ENCODE data around the gene IPCEF1. TPM values are rescaled to one million over a fixed set of nuclear protein-coding genes. Genes with fewer than 3 reads are reported as not detected.

The IPCEF1 gene
- polyA plus RNA-seq, 3 donors = 14.7 to 29.7 (median 16.5) TPM

DNA sequence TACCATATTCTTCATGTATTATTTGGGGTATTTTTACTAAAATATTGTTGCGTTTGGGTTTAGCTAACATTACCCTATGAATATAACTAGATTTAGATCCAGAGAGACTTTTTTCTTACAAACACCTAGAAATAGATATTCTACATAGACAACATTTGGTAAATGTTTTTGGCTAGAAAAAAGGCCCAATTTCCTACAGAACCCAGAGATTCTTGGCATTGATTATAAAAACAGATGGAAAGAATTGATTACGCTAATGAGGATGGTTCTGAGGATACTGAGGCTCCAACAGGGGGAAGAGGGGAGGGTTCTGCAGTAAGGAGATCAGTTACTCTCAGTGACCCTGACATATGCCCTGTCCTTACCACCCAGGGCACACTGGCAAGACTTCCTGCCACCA lies 123.2 kb downstream of the IPCEF1 start:
- Mint-ChIP-seq H3K36me3 (peaks cover 31 to 55% of the 10 kb centered on the region in 2 donors), H3K4me3 (no peak overlapping the region), H3K27ac (peak overlapping the region in 4 of 7 donors; percentile 69 to 87 (median 84)), H3K27me3 (ENCODE audit: low read depth in 3 of 3) (peaks cover 0 to 2% (median 0%) of the 10 kb centered on the region in 3 donors), H3K4me1 (peaks cover 34% of the 10 kb centered on the region), H3K9me3 (peaks cover 0 to 3% (median 0%) of the 10 kb centered on the region in 7 donors)
- no CpG with 5 or more reads among the region's 2 CpGs for WGBS (ENCODE audit: insufficient coverage)
- Histone ChIP-seq H3K36me3 (replicated peaks in 1 of 2; ENCODE audit: control insufficient read depth in 1 of 2, insufficient read depth in 2 of 2, low read length in 2 of 2) (peaks cover 11 to 59% of the 10 kb centered on the region in 2 donors), H2AFZ (ENCODE audit: insufficient read depth, low read depth, low read length, poor library complexity, severe bottlenecking) (no peak overlapping the region), H3K27ac (ENCODE audit: low read depth in 1 of 2, low read length in 2 of 2) (peak overlapping the region; percentile 7 to 67), H3K9me3 (replicated peaks in 1 of 2; ENCODE audit: control insufficient read depth in 1 of 2, insufficient read depth in 1 of 2, low read length in 2 of 2) (no peaks in the 10 kb centered on the region), H3K4me2 (replicated peaks; ENCODE audit: extremely low read depth, low read length, poor library complexity, severe bottlenecking) (no peak overlapping the region), H3K4me3 (replicated peaks in 1 of 3; ENCODE audit: low read depth in 2 of 3, low read length in 3 of 3) (no peak overlapping the region), H3K79me2 (ENCODE audit: insufficient read depth, low read length) (peaks cover 45% of the 10 kb centered on the region), H3K27me3 (ENCODE audit: control insufficient read depth in 2 of 2, insufficient read depth in 2 of 2, low read length in 2 of 2) (no peaks in the 10 kb centered on the region), H3K9ac (ENCODE audit: insufficient read depth, low read length, poor library complexity, severe bottlenecking) (no peak overlapping the region), H4K20me1 (ENCODE audit: insufficient read depth, low read length) (peaks cover 49% of the 10 kb centered on the region), H3K4me1 (ENCODE audit: control insufficient read depth in 1 of 2, insufficient read depth in 2 of 2, low read length in 2 of 2) (peaks cover 20 to 38% of the 10 kb centered on the region in 2 donors)
- TF ChIP-seq, protein P1, sequence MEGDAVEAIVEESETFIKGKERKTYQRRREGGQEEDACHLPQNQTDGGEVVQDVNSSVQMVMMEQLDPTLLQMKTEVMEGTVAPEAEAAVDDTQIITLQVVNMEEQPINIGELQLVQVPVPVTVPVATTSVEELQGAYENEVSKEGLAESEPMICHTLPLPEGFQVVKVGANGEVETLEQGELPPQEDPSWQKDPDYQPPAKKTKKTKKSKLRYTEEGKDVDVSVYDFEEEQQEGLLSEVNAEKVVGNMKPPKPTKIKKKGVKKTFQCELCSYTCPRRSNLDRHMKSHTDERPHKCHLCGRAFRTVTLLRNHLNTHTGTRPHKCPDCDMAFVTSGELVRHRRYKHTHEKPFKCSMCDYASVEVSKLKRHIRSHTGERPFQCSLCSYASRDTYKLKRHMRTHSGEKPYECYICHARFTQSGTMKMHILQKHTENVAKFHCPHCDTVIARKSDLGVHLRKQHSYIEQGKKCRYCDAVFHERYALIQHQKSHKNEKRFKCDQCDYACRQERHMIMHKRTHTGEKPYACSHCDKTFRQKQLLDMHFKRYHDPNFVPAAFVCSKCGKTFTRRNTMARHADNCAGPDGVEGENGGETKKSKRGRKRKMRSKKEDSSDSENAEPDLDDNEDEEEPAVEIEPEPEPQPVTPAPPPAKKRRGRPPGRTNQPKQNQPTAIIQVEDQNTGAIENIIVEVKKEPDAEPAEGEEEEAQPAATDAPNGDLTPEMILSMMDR (IDR thresholded peaks at IDR 0.05) = no peak
- intact Hi-C loops (cut with micrococcal nuclease) = no loop called here
- DNase-seq = no peak

DNA sequence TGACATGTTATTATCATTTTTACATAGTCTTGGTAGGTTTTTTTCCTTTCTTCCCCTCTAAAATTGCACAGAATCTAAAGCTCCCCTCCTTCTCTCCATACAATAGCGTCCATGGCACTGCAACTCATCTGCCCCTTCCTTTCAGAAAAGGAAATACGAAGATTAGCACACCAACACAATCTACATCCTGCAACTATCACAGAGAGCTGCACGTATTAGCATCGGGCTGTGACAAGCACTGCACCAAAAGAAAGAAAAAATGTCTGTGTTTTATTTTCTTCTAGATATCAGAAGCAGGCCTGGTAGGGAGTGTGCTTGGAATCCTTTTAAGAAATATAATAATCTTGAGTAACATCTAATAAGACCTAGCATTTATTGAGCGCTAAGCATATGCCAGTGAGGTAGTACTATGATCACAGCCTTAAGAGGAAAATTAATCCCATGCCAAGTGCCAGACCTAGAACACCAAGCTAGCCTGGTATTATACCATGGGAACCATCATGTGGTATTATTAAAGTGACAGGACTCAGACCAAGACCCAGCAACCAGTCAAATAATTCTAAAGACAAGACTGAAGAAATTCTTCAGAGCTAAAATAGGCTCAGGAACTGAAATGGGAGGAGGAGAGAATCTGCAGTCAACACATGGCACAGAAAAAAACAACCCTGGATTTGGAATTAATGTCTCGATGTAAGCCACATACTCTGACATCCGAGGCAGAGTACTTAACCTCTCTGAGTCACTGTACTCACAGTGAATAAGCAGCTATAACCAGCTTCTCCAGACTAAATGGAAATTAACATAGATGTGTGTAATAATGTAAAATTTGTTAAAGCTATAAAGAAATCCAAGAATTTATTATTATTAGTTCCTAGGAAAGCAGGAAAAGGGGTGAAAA lies 124.3 kb downstream of the IPCEF1 start:
- H3K36me3 Mint-ChIP-seq = peaks cover 34 to 57% of the 10 kb centered on the region in 2 donors
- peaks cover 0 to 3% (median 0%) of the 10 kb centered on the region in 7 donors for H3K9me3 Mint-ChIP-seq
- no peak overlapping the region for H3K4me2 ChIP-seq (replicated peaks; ENCODE audit: extremely low read depth, low read length, poor library complexity, severe bottlenecking)
- H3K27me3 ChIP-seq (ENCODE audit: control insufficient read depth in 2 of 2, insufficient read depth in 2 of 2, low read length in 2 of 2) = no peaks in the 10 kb centered on the region
- peaks cover 0 to 2% (median 0%) of the 10 kb centered on the region in 3 donors for H3K27me3 Mint-ChIP-seq (ENCODE audit: low read depth in 3 of 3)
- no peak overlapping the region for H3K4me3 Mint-ChIP-seq
- peaks cover 11 to 61% of the 10 kb centered on the region in 2 donors for H3K36me3 ChIP-seq (replicated peaks in 1 of 2; ENCODE audit: control insufficient read depth in 1 of 2, insufficient read depth in 2 of 2, low read length in 2 of 2)
- H3K4me1 Mint-ChIP-seq = peaks cover 34% of the 10 kb centered on the region
- TF ChIP-seq, protein P1 (IDR thresholded peaks at IDR 0.05) = no peak
- H3K4me3 ChIP-seq (replicated peaks in 1 of 3; ENCODE audit: low read depth in 2 of 3, low read length in 3 of 3) = no peak overlapping the region
- peaks cover 51% of the 10 kb centered on the region for H3K79me2 ChIP-seq (ENCODE audit: insufficient read depth, low read length)
- no peak for DNase-seq
- H3K9me3 ChIP-seq (replicated peaks in 1 of 2; ENCODE audit: control insufficient read depth in 1 of 2, insufficient read depth in 1 of 2, low read length in 2 of 2) = no peaks in the 10 kb centered on the region
- H3K4me1 ChIP-seq (ENCODE audit: control insufficient read depth in 1 of 2, insufficient read depth in 2 of 2, low read length in 2 of 2) = peaks cover 20 to 38% of the 10 kb centered on the region in 2 donors
- no peak overlapping the region for H3K9ac ChIP-seq (ENCODE audit: insufficient read depth, low read length, poor library complexity, severe bottlenecking)
- intact Hi-C loops (cut with micrococcal nuclease) = no loop called here
- H4K20me1 ChIP-seq (ENCODE audit: insufficient read depth, low read length) = peaks cover 52% of the 10 kb centered on the region
- WGBS (ENCODE audit: insufficient coverage) = no CpG with 5 or more reads among the region's 7 CpGs
- no peak overlapping the region for H2AFZ ChIP-seq (ENCODE audit: insufficient read depth, low read depth, low read length, poor library complexity, severe bottlenecking)
- no peak overlapping the region for H3K27ac ChIP-seq (ENCODE audit: low read depth in 1 of 2, low read length in 2 of 2)
- no peak overlapping the region for H3K27ac Mint-ChIP-seq

Data from CD14-positive monocyte (primary cell).